WI38 (cell line): ENCODE results near the gene OR10H5.
"Not testable (repeated sequence)": the region's sequence is repeated elsewhere in the genome, so short reads cannot be mapped to it uniquely, and the experiment has no call there.

Experiments used
- H3K4me3 ChIP-seq: 2 replicates; pipeline ENCODE4 v1.5.1; 2011; ENCODE audit warnings: low read depth, mild to moderate bottlenecking, control low read depth, low read length
- CTCF ChIP-seq: IDR thresholded peaks from 2 replicates; pipeline ENCODE4 v1.5.1; 2012; ENCODE audit warnings: low read depth, mild to moderate bottlenecking, control low read depth, low read length

OR10H5 gene

GRCh38 chr19:15841875-15842569, 54.6 kb downstream of the OR10H5 start:
- no peak for TF ChIP-seq CTCF
- H3K4me3 ChIP-seq = no peak overlapping the region

GRCh38 chr19:15843203-15843893, 55.9 kb downstream of the OR10H5 start:
- no peak overlapping the region for H3K4me3 ChIP-seq
- no peak for TF ChIP-seq CTCF

- not testable (repeated sequence) for H3K4me3 ChIP-seq
Measured at GRCh38 chr19:15843894-15844222, 56.4 kb downstream of the OR10H5 start.

- no peak overlapping the region for H3K4me3 ChIP-seq
- TF ChIP-seq CTCF = no peak
Measured at GRCh38 chr19:15846923-15847322, 59.5 kb downstream of the OR10H5 start.

- no peak for TF ChIP-seq CTCF
- H3K4me3 ChIP-seq = no peak overlapping the region
Measured at GRCh38 chr19:15850385-15850784, 62.9 kb downstream of the OR10H5 start.
